Type B pancreatic cell (in vitro differentiated cells): ENCODE measurements around the gene TRIM66. TPM values are rescaled to one million over a fixed set of nuclear protein-coding genes. Genes with fewer than 3 reads are reported as not detected.
"Not testable (repeated sequence)": the region's sequence is repeated elsewhere in the genome, so short reads cannot be mapped to it uniquely, and the experiment has no call there.

Source experiments
- DNase-seq: peaks from one replicate; pipeline ENCODE4 v3.0.0; 2021; ENCODE audit warnings: mixed read lengths; ENCODE audit not compliant: unreplicated experiment; ENCODE audit errors: extremely low spot score
- H3K27ac Mint-ChIP-seq: 2 replicates; pipeline ENCODE4 v1.8.0; 2021; ENCODE audit warnings: mild to moderate bottlenecking, mixed read lengths
- H3K27me3 Mint-ChIP-seq: 2 replicates; pipeline ENCODE4 v1.8.0; 2021; ENCODE audit warnings: mixed read lengths
- H3K36me3 Mint-ChIP-seq: 2 replicates; pipeline ENCODE4 v1.8.0; 2021; ENCODE audit warnings: mixed read lengths
- H3K4me1 Mint-ChIP-seq: one replicate; pipeline ENCODE4 v1.8.0; 2021; ENCODE audit warnings: mixed read lengths; ENCODE audit not compliant: unreplicated experiment
- H3K4me3 Mint-ChIP-seq: 2 replicates; pipeline ENCODE4 v1.8.0; 2021; ENCODE audit warnings: mild to moderate bottlenecking, mixed read lengths
- H3K9me3 Mint-ChIP-seq: 2 replicates; pipeline ENCODE4 v1.8.0; 2021; ENCODE audit warnings: mixed read lengths
- CTCF ChIP-seq: fragments of 200-600 bp; sonication (generic); conservative IDR thresholded peaks from 2 replicates; pipeline ENCODE4 v1.5.0; 2021; ENCODE audit warnings: antibody characterized with exemption, mild to moderate bottlenecking
- total RNA-seq: library from RNA; stranded (reverse); gene quantifications from 2 replicates; pipeline ENCODE4 v1.2.1, GENCODE V29; 2021; ENCODE audit warnings: low replicate concordance

The TRIM66 gene
- total RNA-seq, 1 donor from 2014 or later: 5.9 TPM

DNA sequence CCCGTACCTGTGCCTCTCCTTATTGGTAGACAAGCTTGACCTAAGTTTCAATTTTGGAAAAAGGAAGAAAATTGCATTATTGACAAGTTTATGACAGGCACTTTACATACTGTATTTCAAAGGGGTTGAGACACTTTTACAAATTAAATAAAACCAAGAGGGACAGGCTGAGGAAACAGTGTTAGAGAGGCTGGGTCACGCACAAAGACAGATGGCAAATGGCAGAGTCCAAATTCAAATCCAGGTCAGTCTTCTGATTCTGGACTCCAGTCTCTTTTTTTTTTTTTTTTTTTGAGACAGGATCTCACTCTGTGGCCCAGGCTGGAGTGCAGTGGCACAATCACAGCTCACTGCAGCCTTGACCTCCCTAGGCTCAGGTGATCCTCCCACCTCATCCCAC, 10.1 kb downstream of the TRIM66 start:
- Mint-ChIP-seq H3K27ac (peak overlapping the region; percentile 62), H3K27me3 (no peaks in the 10 kb centered on the region), H3K4me1 (peaks cover 17% of the 10 kb centered on the region), H3K36me3 (peaks cover 3% of the 10 kb centered on the region), H3K9me3 (no peaks in the 10 kb centered on the region), H3K4me3 (no peak overlapping the region)
- no peak for TF ChIP-seq CTCF
- DNase-seq: no peak

GRCh38 chr11:8671651-8672062, 10.8 kb downstream of the TRIM66 start:
- Mint-ChIP-seq H3K4me3 (peak overlapping the region; percentile 58), H3K4me1 (peaks cover 17% of the 10 kb centered on the region), H3K27me3 (no peaks in the 10 kb centered on the region), H3K36me3 (peaks cover 6% of the 10 kb centered on the region), H3K9me3 (no peaks in the 10 kb centered on the region), H3K27ac (peak overlapping the region; percentile 62)
- TF ChIP-seq CTCF: no peak
- DNase-seq: no peak

DNA sequence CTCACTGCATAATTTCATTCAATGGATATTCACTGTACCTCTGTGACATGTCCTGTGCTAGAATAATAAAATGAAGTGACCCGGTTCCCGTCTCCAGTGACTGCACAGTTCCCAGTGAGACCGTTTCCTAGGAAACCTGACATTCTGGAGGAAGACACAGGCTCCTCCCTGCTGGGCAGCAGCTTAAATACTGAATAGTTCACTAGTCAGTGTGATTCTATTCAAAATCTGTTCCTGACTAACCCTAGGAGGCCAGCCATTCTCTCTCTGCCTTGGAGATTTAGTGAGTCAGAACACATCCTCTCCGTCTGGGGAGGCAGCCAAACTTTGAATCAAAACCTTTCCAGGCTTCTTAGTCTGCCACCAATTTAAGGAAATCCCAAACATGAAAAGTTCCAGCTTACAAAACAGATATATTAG, 11.3 kb downstream of the TRIM66 start:
- Mint-ChIP-seq H3K9me3 (no peaks in the 10 kb centered on the region), H3K27ac (peak overlapping the region; percentile 62), H3K27me3 (no peaks in the 10 kb centered on the region), H3K4me3 (peak overlapping the region; percentile 58), H3K36me3 (peaks cover 10% of the 10 kb centered on the region), H3K4me1 (peaks cover 17% of the 10 kb centered on the region)
- no peak for TF ChIP-seq CTCF
- no peak for DNase-seq

- not testable (repeated sequence) for H3K27ac Mint-ChIP-seq, H3K9me3 Mint-ChIP-seq
Observed at GRCh38 chr11:8670081-8670480, 12.4 kb downstream of the TRIM66 start.

DNA sequence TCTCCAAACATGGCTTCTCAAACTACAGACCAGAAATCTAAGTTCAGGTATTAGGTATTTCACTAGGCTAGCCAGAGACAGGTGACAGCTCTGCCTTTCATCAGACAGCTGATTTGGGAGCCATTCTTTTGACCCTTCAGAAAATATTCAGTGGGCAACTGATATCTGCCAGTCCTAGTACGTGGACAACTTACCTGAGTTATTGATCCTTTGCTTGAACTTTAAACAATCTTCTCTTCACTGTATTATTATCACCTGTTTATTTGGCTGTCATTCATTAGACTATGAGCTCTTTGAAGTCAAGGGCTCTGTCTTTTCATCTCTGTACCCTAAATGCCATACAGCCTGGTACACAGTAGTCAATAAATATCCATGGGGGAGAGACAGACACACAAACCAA, 17.2 kb downstream of the TRIM66 start:
- Mint-ChIP-seq H3K36me3 (peaks cover 10% of the 10 kb centered on the region), H3K9me3 (no peaks in the 10 kb centered on the region), H3K4me3 (no peak overlapping the region), H3K27ac (no peak overlapping the region), H3K4me1 (no peaks in the 10 kb centered on the region), H3K27me3 (no peaks in the 10 kb centered on the region)
- TF ChIP-seq CTCF: no peak
- DNase-seq: no peak

More at GRCh38 chr11:8670081-8670480, 12.4 kb downstream of the TRIM66 start:
- not testable (repeated sequence) for H3K27me3 Mint-ChIP-seq, H3K4me3 Mint-ChIP-seq, DNase-seq
- Mint-ChIP-seq H3K36me3 (peaks cover 10% of the 10 kb centered on the region), H3K4me1 (peaks cover 17% of the 10 kb centered on the region)

GRCh38 chr11:8661001-8661795, 21.3 kb downstream of the TRIM66 start:
- no peak for DNase-seq
- Mint-ChIP-seq H3K9me3 (no peaks in the 10 kb centered on the region), H3K27me3 (no peaks in the 10 kb centered on the region), H3K27ac (no peak overlapping the region), H3K4me3 (no peak overlapping the region), H3K4me1 (no peaks in the 10 kb centered on the region), H3K36me3 (no peaks in the 10 kb centered on the region)
- no peak for TF ChIP-seq CTCF
